M059J (cell line): Measurements from ENCODE around the gene RSPO4. TPM values are rescaled to one million over a fixed set of nuclear protein-coding genes. Genes with fewer than 3 reads are reported as not detected.
"Not testable (repeated sequence)": the region's sequence is repeated elsewhere in the genome, so short reads cannot be mapped to it uniquely, and the experiment has no call there.

ENCODE experiments used
- DNase-seq: peaks from one replicate; pipeline ENCODE4 v3.0.0-alpha.2; 2012; ENCODE audit warnings: low read depth
- total RNA-seq: library from RNA; depleted of rRNA; stranded (reverse); fragments of >200 nt; shearing (Covaris generic); gene quantifications from 2 replicates; pipeline ENCODE4 v1.2.3, GENCODE V29; 2014; rRNA removed

The RSPO4 gene
- total RNA-seq: not detected in 2 replicates

DNA sequence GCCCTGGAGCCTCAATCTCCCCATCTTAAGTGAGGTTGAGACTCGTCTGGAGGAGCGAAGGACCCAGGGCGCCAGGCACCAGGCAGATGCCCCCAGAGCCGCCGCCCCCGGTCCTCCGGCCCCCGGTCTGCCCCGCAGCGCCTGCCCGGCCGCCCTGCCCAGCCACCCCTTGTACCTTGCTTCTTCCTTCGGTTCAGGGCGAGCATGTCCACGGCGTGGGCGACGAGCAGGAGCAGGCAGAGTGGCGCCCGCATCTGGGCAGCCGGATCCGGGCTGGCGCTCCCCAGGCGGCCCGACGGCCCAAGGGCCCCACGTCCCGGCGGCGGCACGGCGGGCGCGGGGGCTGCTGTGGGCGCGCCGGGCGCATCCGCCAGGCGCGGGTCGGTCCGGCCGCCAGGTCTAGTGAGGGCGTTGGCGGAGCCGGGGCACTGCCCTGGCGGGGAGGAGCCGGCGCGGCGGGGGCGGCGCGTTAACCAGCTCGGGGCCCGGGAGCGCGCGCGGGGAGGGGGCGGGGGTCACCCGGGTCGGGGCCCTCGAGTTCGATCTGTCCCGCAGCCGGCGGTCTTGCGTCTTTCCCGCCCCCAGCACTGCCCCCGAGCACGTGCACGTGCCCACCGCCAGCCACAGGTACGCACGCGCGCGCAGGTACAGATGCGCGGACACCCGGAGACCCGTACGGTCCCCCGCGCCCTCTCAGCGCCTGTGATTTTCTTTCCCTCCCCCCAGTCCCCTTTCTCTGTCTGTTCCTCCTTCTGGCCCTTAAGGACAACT lies at the start of gene RSPO4:
TSS of gene RSPO4 (minus strand) at position 401 of the 771 bp plus-strand sequence. CDS start at position 254, 147 bp downstream.
- no peak for DNase-seq

DNA sequence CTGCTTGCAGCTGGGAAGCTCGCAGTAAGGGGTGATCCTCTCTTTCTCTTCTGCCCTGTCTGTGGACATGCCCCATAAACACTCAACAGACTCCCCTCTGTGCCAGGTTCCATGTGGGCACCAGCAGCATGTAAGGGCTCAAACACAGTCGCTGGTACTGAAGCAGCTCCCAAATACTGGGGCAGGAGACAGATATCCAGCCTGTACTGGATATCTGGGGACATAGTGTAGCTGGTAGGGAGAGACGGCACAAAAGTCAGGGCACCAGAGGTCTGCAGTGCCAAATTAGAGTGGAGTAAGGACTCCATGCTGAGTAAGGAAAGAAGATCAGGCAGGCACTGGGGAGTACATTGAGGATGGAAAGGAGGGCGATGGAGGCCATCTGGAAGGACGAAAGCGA lies 48.3 kb upstream of the RSPO4 start:
- no peak for DNase-seq

GRCh38 chr20:1045860-1046418 lies 43.8 kb upstream of the RSPO4 start:
- DNase-seq: no peak

GRCh38 chr20:1041845-1042390 lies 39.8 kb upstream of the RSPO4 start:
- peak; percentile 9 for DNase-seq

DNA sequence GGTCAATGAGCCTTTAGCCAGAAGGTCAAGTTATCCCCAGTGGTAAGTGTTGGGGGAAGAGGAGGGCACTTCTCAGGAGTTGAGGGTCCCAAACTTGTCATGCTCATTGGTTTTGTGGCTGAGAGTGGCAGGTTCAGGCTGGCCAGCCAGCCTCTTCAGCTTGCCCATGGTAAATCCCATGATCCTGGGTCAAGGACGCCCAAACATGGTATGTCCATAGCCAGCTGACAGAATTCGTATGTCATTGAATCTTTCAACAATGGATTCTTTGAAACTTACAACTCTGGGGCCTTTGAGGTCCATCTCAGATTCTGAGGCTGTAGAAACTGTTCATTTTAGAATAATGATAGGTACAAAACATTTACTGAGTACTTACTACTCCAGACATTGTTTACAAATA lies 36.1 kb upstream of the RSPO4 start:
- DNase-seq: no peak

- no peak for DNase-seq
Observed at GRCh38 chr20:1037039-1037438, 34.9 kb upstream of the RSPO4 start.

DNA sequence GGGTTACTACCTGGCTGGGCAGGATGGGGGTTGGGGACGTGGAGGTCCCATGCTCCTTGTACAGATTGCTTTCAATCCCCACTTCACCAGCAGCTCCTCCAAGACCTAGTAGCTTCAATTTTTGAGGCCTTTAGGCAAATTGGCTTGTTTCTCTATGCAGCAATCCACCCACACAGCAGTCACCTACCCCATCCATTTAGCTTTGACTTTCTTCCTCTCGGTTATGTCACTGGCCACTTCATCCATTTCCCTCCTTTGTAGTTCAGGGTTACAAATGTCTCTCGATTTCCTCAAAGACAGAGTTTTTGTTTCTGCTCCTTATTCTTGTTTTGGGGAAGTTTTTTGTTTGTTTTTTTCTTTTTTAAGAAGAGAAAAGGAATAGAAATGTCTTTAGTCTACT lies 33.4 kb upstream of the RSPO4 start:
- DNase-seq: no peak

DNA sequence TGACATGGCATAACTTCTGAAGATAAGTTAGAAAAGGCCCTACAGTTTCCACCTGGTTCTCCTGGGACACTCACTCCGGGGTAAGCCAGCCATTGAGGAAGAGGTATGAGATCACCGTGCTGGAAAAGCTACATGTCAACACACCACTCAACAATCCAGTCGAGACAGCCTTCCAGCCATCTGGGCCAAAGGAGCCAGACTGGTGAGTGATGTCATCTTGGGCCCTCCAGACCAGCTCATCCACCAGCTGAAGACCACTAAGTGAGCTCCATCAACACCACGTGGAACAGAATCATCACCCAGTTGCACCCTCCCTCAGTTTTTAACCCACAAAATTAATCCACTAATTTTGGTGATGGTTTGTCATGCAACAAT lies 32.3 kb upstream of the RSPO4 start:
- DNase-seq: no peak

GRCh38 chr20:1033751-1034414 lies 31.8 kb upstream of the RSPO4 start:
- DNase-seq: peak; percentile 21

- DNase-seq: no peak
Observed at GRCh38 chr20:1029980-1030379, 27.9 kb upstream of the RSPO4 start.

DNA sequence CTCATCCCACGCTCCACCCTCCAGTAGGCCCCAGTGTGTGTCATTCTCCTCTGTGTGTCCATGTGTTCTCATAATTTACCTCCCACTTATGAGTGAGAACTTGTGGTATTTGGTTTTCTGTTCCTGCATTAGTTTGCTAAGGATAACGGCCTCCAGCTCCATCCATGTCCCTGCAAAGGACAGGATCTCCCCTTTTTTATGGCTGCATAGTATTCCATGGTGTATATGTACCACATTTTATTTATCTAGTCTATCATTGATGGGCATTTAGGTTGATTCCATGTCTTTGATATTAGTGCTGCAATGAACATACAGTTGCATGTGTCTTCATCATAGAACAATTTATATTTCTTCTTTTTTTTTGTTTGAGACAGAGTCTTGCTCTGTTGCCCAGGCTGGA lies 24.1 kb upstream of the RSPO4 start:
- DNase-seq: not testable (repeated sequence)

DNA sequence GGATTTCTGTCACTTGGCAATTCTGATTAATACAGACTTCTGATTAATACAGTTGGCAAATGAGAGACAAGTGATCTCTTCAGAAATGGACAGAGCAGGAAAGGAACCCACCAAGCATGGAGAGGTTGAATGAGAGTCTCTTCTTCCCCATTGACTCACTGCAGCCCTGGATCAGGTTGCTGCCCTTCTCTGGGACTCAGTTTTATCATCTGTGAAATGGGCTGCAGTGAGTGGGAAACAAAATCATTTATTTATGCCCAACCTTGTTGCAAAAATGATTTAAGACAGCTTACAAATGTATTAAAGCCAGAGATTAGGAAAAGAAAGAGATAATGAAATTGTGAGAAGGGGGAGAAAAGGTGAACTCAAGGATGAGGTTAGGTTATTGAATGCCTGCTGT lies 20.8 kb upstream of the RSPO4 start:
- no peak for DNase-seq

- no peak for DNase-seq
Observed at GRCh38 chr20:1020614-1021013, 18.5 kb upstream of the RSPO4 start.

DNA sequence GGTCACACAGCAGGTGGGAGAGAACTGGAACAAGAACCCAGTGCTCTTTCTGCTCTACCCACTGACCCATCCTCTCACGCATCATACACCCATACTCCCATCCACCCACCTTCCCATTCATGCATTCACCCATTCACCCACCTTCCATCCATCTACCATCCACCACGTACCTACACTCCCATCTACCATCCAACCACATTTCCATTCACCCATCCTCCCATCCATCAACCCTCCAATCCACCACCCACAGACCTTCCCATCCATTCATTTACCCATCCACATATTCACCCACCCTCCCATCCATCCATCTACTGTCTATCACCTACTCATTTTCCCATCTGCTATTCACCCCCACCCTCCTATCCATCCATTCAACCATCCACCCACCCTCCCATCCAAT lies 17.2 kb upstream of the RSPO4 start:
- DNase-seq: no peak

- no peak for DNase-seq
Observed at GRCh38 chr20:1017677-1018076, 15.6 kb upstream of the RSPO4 start.

DNA sequence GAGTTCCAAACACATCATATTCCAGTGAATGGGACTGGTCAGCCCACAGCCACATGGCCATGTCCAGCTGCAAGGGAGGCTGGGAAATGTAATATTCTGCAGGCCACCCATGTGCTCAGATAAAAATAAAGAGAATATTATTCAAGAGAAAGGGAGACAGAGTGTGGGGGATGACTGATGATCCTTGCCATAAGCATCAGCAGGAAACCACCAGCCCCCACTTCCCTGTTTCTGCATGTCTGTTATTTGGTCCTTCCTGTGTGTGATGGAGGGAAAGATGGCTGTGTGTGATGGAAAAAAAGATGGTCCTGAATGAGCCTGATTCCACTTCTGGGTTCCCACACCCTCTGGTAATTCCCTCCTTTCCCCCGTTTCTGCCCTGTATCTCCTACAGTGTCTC lies 13.1 kb upstream of the RSPO4 start:
- DNase-seq: no peak

- no peak for DNase-seq
Observed at GRCh38 chr20:1014471-1014870, 12.4 kb upstream of the RSPO4 start.

DNA sequence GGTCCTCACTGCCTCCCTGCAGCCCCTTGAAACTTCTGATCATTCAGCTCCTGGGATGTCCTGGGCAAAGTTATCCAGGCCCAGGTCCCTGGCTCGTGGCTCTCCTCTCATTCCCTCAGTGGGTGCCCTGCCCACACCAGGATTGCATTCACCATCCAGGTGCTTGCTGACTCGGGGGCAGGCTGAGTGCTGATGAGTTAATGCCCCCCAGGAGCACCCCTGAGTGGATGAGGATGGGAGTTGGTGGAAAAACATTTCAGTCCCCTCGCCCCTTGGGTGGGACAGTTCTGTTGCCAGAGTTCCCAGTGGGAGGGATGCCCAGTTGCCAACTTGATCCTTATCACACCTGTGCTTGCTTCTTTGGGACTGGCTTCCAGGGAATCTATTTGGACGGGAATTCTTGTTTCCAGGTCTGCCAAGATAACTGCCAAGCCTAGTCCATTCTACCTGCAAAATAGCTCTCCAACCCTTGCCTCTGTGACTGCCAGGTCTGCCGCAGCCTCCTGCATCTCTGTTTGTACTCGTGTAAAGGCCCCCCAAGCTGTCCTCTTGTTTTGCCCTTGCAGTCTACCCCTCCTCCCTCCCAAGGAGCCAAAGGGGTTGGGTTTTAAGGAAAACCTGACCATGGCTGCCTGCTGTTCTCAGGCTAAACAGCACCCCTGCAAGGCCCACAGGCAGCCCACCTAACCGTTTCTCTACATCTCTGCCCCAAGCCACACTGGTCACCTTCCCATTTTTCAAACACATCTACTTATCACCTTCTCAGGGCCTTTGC lies 11.6 kb upstream of the RSPO4 start:
- no peak for DNase-seq

- DNase-seq: no peak
Observed at GRCh38 chr20:1012359-1013168, 10.5 kb upstream of the RSPO4 start.

- no peak for DNase-seq
Observed at GRCh38 chr20:1010659-1011058, 8.5 kb upstream of the RSPO4 start.

DNA sequence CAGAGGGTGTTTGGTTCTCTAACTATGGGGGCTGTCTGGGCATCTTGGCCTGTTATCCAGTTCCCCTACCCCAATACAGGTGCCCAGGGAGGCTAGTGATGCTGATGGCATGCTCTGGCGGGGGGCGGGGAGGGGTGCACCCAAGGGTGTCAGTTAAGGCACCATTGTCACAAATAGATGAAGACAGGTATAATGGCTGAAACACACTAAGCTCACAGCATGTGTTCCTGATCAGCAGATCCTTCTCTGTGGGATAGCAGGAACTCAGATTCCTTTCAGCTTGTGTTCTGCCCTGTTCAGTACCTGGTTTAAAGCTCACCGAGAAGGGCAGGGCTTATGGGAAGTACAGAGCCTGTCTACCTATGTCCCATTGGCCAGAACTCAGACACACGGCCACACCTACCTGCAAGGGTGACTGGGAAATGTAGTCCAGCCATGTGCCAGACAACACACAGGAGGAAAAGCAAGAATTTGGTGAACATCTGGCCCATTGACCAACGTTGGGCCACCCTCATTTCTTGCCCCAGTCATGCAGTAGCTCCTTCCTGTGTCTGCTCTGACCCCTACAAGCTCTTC lies 3.4 kb upstream of the RSPO4 start:
- DNase-seq: peak; percentile 49
